ENCODE results near the gene FKBP15.
"Not testable (repeated sequence)": the region's sequence is repeated elsewhere in the genome, so short reads cannot be mapped to it uniquely, and the experiment has no call there.

The FKBP15 gene

DNA sequence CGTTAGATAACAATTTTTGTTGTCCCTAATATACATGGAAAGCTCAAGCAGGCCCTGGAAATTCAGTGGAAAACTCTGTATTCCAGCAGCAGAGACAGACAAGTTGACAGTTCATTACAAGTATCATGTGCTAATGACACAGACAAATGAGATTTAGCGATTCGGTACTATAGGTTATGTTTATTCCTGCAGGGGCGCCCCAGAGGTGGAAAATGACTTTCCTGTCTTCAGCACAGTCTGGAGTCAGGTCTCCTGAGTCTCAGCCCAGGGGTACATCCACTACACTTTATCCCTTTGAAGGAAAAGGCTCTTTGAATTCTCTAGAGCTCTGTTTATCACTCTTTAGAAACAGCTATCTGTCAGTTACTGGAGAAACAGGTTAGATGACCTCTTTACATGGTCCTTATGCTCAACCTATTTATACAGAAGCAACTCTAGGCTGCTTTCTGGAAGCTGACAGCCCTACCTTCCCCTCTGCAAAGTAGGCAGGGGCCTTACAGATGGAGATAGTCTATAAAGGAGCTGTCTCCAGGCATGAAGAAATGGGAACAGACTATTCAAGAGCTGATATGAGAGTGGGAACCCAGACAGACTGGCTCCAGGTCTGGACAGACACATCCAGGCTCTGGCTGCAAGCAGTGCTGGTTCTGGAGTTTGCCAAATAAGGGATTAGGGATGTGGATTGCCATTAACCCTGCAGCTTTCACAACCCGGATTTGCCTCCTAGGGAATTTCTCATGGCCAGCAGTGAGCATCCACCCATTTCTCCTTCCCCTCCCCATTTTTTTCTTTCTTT is 77.4 kb downstream of the FKBP15 start:
- DNase-seq: no peak

DNA sequence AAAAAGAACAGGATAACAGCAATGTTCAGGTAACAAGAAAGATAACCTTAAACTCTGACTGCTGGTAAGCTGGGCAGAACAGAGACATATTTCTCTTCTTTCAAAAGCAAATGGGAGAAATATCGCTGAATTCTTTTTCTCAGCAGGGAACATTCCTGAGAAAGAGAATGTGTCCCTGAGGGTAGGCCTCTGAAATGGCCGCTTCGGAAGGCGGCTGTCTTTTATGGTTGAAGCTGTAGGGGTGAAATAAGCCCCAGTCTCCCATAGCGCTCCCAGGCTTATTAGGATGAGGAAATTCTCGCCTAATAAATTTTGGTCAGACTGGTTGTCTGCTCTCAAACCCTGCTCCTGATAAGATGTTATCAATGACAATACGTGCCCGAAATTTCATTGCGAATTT is 80.2 kb downstream of the FKBP15 start:
- not testable (repeated sequence) for DNase-seq

DNA sequence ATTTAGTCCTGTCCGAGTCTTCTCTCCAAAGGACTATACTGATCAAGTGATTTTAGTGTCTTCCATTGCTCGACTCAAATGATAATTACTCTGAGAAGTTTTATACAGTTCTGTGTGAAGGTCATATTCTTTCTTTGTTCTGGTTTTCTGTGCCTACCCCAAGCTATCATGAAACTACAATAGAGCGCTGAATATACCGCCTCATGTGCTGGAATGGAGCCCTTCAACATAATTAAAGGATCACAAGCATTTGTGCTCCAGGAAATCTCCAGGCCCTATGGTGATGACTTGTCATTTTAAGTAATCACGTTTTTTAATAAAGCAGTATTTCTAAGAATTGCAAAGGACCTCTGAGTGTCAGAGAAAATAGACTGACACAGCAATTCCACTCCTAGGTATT is 81.1 kb downstream of the FKBP15 start:
- DNase-seq: no peak

DNA sequence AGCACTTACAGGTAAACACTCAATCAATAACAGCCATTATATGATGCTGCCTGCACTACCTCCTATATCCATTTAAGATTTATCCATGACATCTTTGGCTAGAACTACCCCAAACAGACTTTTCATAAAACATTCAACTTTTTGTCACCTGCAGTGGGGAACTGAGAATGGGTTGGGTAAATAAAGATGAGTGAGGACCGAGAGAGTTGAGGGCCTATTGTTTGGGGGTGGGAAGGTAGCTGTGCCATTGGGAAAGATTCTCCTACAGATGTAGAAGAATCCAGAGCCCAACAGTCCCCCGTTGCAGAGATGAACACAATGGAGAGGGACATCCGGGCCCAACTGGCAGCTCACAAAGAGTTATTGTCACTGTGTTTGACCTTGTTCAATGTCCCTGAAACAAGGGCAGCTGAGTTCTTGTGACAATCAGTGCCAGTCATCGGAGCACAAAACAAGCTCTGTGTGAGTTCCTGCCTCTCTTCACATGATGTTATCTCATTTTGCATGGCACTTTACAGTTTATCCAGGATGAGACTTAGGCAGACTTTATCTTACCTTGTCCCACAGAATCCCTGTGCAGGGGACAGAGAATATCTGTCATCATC is 81.8 kb downstream of the FKBP15 start:
- DNase-seq: no peak

DNA sequence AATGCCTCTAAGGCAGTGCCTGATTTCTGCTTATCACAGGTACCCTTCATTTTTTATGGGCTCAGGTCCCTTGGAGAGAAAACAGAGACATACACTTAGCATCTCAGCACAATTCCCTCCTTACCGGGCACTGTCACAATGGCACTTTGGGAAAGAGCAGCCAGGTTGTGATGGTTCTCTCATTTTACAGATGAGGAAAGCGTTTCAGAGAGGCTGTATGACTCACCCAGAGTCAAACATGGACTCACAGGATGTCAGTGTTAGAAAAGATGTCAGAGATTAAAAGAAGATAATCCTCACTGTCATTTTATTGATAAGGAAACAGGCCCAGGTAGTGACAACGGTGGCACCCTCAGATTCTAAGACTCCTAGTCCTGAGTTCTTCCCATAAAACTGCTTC is 82.3 kb downstream of the FKBP15 start:
- DNase-seq: no peak

DNA sequence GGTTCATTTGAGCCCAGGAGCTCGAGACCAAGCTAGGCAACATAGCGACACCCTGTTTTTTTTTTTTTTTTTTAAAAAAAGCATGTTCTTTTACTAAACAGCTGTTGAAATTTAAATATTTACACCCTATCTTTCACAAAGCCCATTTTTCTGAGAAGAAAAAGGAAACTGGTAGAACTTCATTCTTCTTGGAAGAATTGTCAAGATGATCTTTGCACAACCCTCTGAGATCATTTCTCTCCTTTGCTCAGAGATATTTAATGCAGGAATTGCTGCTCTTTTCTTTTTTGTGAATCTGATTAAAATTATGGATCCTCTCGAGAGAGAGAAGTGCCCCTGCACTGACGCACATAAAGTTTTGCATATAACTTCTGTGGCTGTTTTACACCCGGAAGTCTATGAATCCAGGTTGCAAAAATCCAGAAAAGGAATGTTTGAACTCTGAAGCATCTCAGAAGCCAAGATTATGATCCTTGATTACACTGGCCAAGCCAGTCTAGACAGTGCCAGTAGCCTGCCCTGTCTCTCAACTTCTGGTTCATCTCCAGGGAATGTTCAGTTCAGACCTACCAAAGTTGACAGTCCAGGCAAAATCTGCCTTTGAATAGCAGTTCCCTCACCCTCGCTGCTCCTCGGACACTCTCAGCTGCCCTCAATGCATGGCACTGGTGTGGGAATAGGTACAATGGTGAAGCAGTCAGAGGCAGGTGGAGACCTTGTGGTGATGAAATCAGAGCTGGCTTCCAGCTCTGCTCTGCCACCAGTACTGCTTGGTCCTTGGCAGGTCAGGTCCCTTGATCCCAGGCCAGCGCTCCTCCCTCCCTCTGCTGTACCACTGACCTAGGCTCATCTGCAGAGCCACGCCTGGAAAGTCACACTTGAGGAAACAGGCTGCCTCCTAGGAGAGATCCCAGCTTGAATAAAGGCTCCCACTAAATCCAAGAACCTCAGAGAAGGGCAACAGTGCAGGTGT is 83.6 kb downstream of the FKBP15 start:
- no peak for DNase-seq

DNA sequence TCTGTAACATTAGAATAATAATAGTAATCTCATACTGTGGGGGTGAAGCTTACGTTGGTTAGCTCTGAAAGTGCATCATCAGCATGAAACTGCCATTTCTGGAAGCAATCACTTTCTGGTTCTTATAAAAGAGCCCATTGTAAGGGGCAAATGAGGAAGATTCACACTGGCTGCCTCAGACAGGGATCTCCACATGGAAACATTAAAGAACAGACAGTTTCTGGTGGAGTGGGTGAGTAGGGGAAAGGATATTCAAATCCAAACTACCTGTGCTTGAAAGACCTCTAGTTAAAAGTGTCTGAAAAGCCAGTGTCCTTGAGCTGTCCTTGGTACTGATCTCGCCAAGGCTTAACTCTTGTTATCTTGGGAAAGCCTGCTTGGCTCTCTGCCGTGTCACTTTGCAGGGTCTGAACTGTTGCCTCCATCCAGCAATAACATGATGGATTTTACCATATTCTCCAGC is 89.4 kb downstream of the FKBP15 start:
- no peak for DNase-seq

DNA sequence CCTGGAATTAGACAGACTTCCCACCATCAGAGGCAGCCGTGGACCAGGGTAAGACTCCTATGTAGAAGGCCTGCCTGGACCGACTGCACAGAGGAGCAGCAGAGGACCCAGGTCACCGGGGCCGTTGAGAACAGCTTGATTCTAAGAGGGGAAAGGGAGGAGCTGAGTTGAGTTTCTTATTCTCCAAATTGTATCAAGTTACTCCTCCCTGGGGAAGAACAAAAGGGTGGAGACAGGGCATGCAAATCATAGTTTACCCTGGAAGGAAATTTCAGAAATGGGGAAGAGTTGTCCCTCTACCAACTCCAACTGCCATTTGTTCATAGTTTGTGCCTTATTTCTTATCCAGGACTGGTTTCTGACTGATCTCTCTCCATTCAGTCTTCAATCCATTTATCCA is 91.2 kb downstream of the FKBP15 start:
- DNase-seq: no peak

DNA sequence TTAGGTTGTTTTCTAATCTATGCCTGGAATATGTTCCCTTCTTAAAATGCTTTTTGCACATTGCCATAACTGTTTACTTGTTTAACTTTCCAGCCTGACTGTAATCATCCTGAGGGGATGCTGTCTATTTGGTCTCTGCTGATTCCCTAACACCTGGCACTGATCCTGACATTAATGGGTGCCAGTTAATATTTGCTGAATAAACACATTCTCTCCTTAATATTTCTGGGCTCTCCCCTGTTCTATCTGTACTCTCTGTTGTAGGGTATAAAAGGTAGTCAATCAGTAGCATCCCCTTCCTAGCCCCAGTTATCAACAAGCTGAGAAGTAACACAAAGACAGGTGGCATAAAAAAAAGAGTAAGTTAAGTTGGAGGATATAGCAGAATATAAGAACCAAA is 91.6 kb downstream of the FKBP15 start:
- no peak for DNase-seq

DNA sequence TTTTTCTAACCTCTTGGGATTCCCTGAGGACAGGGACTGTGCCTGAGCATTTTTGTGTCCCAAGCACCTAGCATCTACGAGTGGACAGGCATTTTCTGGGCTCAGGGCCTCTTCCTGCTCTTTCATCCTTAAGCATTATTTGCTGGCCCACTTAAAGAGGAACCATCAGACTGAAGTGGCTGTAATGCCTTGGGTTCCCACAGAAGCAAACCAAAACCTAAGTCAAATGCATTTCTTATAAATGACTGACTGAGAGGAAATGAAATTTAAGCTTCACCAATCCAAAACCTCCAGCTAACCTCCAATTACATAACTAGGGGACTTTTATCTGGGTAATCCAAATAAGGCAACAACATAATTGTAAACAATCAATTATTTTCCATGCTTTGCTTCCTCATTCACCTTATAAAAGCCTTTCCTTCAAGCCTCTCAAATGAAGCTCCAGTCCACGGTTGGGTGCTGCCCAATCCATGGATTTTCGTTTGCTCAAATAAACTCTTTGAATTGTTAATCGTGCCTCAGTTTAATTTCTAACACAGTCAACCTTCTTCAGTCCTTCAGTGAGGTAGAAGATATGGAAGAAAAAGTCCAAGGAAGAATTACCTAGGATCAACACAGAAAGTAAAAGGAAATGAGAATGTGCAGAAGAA is 95.6 kb downstream of the FKBP15 start:
- no peak for DNase-seq

DNA sequence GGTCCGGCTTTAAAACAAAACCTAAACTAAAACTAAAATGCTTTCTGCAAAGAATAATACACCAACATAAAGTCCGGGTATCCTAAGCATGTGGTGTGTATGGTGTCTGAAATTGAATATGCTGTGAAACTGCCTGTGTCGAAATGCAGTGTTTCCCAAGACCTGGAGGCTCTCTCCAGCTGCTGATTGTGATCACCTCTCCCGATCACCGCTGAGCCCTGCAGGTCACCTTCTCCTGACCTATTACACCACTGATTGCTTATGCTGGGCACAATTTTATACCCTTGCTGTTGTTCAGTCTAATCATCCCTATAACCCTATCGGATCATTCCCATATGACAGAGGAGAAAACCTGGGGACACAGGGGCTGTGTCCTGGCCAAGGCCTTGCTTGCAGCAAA is 102.2 kb downstream of the FKBP15 start:
- DNase-seq: not testable (repeated sequence)

Measured in activated CD4-positive, alpha-beta T cell treated with anti-CD3 and anti-CD28 coated beads, Interleukin-10, Interleukin-2, amounts not matched to agents 100 ng/mL and 50 ng/mL, durations not matched to agents 16 hours and 8 hours (primary cell).